Heart left ventricle (tissue), 13 donors: ENCODE data around the gene ABI1.

Source experiments
- CTCF ChIP-seq, 12 donors: fragments of 200-600 bp; sonication (generic) in 4 of 12; IDR thresholded peaks; one replicate each; pipeline versions ENCODE4 v1.5.0 to v1.8.0; 2018 to 2022; ENCODE audit warnings: antibody characterized with exemption in 12 of 12, mild to moderate bottlenecking in 5 of 12
- POLR2A ChIP-seq, 2 donors: fragments of 450-650 bp; IDR thresholded peaks; one replicate each; pipeline ENCODE4 v1.6.1; 2017; ENCODE audit warnings: antibody characterized with exemption in 2 of 2, mild to moderate bottlenecking in 2 of 2, moderate library complexity in 2 of 2
- donor health status: ischemic (EF 13 %, LVEDD 7.1; RV severe dilation, severe dysfunction).
- donor health status: DM: no; HTN: yes; CAD: no.
- donor health status: DM: no; HTN: no; CAD: no.
- donor health status: ischemic (EF 25% LVEDD 6.9; RV normal size, moderate dysfunction).
- donor health status: ischemic (EF 25% LVEDD 5.7; RV mildly dilated, moderate dysfunction).
- donor health status: ischemic (EF 35%, LVEDD 5.7; RV mildly dilated, moderate dysfunction).
- donor health status: nonischemic (EF 11% LVEDD 7.7; RV severe dilation, severe dysfunction).
- donor health status: DM: yes; HTN: yes; CAD: no.
- donor health status: PGD.
- donor health status: ischemic (EF 29% LVEDD 5.4; RV normal size, mild dysfunction).
- donor health status: nonischemic (EF 23%, LVEDD 6.1; RV moderate dilation, normal function).

GRCh38 chr10:26860102-26860442, 686 bp downstream of the ABI1 start:
- TF ChIP-seq CTCF (IDR thresholded peaks at IDR 0.05) (no peak), POLR2A (IDR thresholded peaks at IDR 0.05) (no peak)
